ENCODE data around the gene TMEFF2.

GRCh38 chr2:192044496-192044895 lies 150.2 kb downstream of the TMEFF2 start:
- no peak for TF ChIP-seq EZH2phosphoT487 (IDR thresholded peaks at IDR 0.05; ENCODE audit: insufficient read depth, low read depth)
- TF ChIP-seq EZH2 (IDR thresholded peaks at IDR 0.05; ENCODE audit: insufficient read depth, poor library complexity, severe bottlenecking) = no peak

All from GM23248 (cell line).